ENCODE measurements around the gene CPED1.
"Not testable (repeated sequence)": the region's sequence is repeated elsewhere in the genome, so short reads cannot be mapped to it uniquely, and the experiment has no call there.

DNA sequence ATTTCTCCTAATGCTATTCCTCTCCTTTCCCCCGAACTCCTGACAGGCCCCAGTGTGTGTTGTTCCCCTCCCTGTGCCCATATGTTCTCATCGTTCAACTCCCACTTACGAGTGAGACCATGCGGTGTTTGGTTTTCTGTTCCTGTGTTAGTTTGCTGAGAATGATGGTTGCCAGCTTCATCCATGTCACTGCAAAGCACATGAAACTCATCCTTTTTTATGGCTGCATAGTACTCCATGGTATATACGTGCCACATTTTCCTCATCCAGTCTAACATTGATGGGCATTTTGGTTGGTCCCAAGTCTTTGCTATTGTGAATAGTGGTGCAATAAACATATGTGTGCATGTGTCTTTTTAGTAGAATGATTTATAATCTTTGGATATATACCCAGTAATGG lies 301.4 kb downstream of the CPED1 start:
- TF ChIP-seq, protein P1, sequence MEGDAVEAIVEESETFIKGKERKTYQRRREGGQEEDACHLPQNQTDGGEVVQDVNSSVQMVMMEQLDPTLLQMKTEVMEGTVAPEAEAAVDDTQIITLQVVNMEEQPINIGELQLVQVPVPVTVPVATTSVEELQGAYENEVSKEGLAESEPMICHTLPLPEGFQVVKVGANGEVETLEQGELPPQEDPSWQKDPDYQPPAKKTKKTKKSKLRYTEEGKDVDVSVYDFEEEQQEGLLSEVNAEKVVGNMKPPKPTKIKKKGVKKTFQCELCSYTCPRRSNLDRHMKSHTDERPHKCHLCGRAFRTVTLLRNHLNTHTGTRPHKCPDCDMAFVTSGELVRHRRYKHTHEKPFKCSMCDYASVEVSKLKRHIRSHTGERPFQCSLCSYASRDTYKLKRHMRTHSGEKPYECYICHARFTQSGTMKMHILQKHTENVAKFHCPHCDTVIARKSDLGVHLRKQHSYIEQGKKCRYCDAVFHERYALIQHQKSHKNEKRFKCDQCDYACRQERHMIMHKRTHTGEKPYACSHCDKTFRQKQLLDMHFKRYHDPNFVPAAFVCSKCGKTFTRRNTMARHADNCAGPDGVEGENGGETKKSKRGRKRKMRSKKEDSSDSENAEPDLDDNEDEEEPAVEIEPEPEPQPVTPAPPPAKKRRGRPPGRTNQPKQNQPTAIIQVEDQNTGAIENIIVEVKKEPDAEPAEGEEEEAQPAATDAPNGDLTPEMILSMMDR (IDR thresholded peaks at IDR 0.05), result not testable (repeated sequence)
- not testable (repeated sequence) for TF ChIP-seq POLR2A (IDR thresholded peaks at IDR 0.05)
